GM12865 (cell line): ENCODE measurements around the gene UBE2D1.

Experiments used
- DNase-seq: peaks from one replicate; pipeline ENCODE4 v3.0.0; 2010; ENCODE audit warnings: low read depth
- H3K4me3 ChIP-seq: 2 replicates; pipeline ENCODE4 v1.5.1; 2011; ENCODE audit warnings: mild to moderate bottlenecking, low read depth, low read length, control low read depth
- CTCF ChIP-seq: IDR thresholded peaks from 2 replicates; pipeline ENCODE4 v1.5.1; 2011; ENCODE audit warnings: low read length, control low read depth, low read depth, inconsistent platforms; ENCODE audit not compliant: insufficient read depth; ENCODE audit errors: missing control alignments

UBE2D1 gene

GRCh38 chr10:58331646-58332045 is 3.2 kb upstream of the UBE2D1 start:
- DNase-seq = no peak
- no peak overlapping the region for H3K4me3 ChIP-seq
- no peak for TF ChIP-seq CTCF

- peak; percentile 25 for DNase-seq
- peak overlapping the region; percentile 78 for H3K4me3 ChIP-seq
- no peak for TF ChIP-seq CTCF
Measured at GRCh38 chr10:58335306-58336005, 650 bp downstream of the UBE2D1 start.

- TF ChIP-seq CTCF = no peak
- no peak for DNase-seq
- peak overlapping the region; percentile 78 for H3K4me3 ChIP-seq
Measured at GRCh38 chr10:58336242-58336641, 1.4 kb downstream of the UBE2D1 start.

GRCh38 chr10:58341422-58341821 is 6.6 kb downstream of the UBE2D1 start:
- no peak overlapping the region for H3K4me3 ChIP-seq
- no peak for TF ChIP-seq CTCF
- no peak for DNase-seq

GRCh38 chr10:58341947-58342346 is 7.1 kb downstream of the UBE2D1 start:
- peak; percentile 21 for DNase-seq
- H3K4me3 ChIP-seq = no peak overlapping the region
- TF ChIP-seq CTCF = no peak

- DNase-seq = no peak
- no peak for TF ChIP-seq CTCF
- no peak overlapping the region for H3K4me3 ChIP-seq
Measured at GRCh38 chr10:58347967-58348366, 13.2 kb downstream of the UBE2D1 start.

GRCh38 chr10:58348571-58349033 is 13.8 kb downstream of the UBE2D1 start:
- DNase-seq = no peak
- H3K4me3 ChIP-seq = no peak overlapping the region
- no peak for TF ChIP-seq CTCF
